Measurements from ENCODE around the gene EHBP1.

DNA sequence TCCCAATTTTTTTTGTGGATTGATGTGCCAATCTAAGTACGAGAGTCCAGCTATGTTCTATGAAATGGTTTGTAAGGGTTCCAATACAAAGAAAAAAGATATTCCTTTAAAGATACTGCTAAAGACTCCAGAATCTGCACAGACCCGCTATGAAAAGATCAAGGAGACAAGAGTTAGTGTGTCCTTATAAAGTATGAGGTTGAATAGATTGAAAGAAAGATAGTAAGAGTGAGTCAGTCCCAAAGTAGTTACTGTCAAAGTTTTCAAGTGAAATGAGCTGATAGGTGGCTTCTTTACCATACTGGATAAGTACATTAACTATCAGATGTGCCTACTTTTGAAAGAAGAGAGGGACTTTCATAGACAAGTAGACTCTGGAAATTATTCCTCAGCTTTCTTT, 17.9 kb upstream of the EHBP1 start:
- TF ChIP-seq, protein P1, sequence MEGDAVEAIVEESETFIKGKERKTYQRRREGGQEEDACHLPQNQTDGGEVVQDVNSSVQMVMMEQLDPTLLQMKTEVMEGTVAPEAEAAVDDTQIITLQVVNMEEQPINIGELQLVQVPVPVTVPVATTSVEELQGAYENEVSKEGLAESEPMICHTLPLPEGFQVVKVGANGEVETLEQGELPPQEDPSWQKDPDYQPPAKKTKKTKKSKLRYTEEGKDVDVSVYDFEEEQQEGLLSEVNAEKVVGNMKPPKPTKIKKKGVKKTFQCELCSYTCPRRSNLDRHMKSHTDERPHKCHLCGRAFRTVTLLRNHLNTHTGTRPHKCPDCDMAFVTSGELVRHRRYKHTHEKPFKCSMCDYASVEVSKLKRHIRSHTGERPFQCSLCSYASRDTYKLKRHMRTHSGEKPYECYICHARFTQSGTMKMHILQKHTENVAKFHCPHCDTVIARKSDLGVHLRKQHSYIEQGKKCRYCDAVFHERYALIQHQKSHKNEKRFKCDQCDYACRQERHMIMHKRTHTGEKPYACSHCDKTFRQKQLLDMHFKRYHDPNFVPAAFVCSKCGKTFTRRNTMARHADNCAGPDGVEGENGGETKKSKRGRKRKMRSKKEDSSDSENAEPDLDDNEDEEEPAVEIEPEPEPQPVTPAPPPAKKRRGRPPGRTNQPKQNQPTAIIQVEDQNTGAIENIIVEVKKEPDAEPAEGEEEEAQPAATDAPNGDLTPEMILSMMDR (IDR thresholded peaks at IDR 0.05), result no peak
- no peak for TF ChIP-seq POLR2A (IDR thresholded peaks at IDR 0.05)
